ENCODE measurements around the gene XG.
"Not testable (repeated sequence)": the region's sequence is repeated elsewhere in the genome, so short reads cannot be mapped to it uniquely, and the experiment has no call there.

The XG gene

GRCh38 chrX:2740672-2741071 is 11.2 kb upstream of the XG start:
- TF ChIP-seq, protein P1, sequence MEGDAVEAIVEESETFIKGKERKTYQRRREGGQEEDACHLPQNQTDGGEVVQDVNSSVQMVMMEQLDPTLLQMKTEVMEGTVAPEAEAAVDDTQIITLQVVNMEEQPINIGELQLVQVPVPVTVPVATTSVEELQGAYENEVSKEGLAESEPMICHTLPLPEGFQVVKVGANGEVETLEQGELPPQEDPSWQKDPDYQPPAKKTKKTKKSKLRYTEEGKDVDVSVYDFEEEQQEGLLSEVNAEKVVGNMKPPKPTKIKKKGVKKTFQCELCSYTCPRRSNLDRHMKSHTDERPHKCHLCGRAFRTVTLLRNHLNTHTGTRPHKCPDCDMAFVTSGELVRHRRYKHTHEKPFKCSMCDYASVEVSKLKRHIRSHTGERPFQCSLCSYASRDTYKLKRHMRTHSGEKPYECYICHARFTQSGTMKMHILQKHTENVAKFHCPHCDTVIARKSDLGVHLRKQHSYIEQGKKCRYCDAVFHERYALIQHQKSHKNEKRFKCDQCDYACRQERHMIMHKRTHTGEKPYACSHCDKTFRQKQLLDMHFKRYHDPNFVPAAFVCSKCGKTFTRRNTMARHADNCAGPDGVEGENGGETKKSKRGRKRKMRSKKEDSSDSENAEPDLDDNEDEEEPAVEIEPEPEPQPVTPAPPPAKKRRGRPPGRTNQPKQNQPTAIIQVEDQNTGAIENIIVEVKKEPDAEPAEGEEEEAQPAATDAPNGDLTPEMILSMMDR (conservative IDR thresholded peaks at IDR 0.05), result no peak
- no peak overlapping the region for H3K27ac ChIP-seq

DNA sequence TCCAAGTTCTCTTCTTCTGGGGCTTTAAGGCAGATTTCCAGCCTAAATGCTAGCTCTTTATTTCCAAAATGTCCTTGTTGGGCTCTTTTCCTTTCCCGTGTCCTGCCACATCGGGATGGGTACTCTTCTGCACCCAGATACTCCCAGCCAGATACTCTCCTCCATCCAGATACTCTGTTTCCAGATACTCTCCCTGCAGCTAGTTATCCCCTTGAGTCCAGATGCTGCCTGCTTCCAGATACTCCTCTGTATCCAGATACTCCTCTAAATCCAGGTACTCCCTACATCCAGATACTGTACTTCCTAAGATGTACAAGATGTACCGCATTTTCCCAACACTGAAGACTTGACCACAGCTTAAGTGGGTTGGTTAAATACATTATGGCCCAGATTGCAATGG is 10.5 kb upstream of the XG start:
- TF ChIP-seq, protein P1 (conservative IDR thresholded peaks at IDR 0.05), result no peak
- H3K27ac ChIP-seq, result no peak overlapping the region

DNA sequence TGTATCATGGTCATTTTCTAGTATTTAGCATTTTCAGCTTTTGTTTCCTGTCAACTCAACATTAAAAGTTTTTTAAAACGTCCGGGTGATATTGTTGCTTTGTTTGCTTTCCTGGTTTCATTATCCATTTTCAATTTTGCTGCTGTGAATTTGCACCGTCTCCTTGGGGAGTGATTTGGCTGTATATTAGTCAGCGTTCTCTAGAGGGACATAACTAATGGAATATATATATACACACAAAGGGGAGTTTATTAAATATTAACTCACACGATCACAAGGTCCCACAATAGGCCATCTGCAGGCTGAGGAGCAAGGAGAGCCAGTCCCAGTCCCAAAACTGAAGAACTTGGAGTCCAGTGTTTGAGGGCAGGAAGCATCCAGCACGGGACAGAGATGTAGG is 5.6 kb upstream of the XG start:
- not testable (repeated sequence) for H3K27ac ChIP-seq

GRCh38 chrX:2748171-2748814 is 3.5 kb upstream of the XG start:
- TF ChIP-seq, protein P1 (conservative IDR thresholded peaks at IDR 0.05), result no peak
- H3K27ac ChIP-seq, result no peak overlapping the region

DNA sequence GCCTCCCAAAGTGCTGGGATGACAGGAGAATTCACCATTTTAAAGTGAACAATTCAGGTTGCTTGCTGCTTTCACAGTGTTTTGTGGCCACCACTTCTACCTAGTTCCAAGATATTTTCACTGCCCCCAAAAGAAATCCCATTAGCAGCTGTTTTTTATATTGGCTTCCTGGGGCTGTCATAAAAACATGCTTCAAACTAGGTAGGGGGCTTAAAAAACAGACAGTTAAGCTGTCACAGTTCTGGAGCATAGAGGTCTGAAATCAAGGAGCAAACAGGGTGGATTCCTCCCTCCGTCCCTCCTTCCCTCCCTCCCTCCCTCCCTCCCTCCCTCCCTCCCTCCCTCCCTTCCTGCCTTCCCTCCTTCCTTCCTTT is 3.0 kb upstream of the XG start:
- TF ChIP-seq, protein P1 (conservative IDR thresholded peaks at IDR 0.05), result no peak
- no peak overlapping the region for H3K27ac ChIP-seq

- TF ChIP-seq, protein P1 (conservative IDR thresholded peaks at IDR 0.05), result no peak
Observed at GRCh38 chrX:2751291-2751690, 549 bp upstream of the XG start.

GRCh38 chrX:2752441-2752840 is 601 bp downstream of the XG start:
- H3K27ac ChIP-seq, result not testable (repeated sequence)

More at GRCh38 chrX:2751291-2751690, 549 bp upstream of the XG start:
- H3K27ac ChIP-seq, result no peak overlapping the region

GRCh38 chrX:2755163-2755715 is 3.4 kb downstream of the XG start:
- not testable (repeated sequence) for H3K27ac ChIP-seq

DNA sequence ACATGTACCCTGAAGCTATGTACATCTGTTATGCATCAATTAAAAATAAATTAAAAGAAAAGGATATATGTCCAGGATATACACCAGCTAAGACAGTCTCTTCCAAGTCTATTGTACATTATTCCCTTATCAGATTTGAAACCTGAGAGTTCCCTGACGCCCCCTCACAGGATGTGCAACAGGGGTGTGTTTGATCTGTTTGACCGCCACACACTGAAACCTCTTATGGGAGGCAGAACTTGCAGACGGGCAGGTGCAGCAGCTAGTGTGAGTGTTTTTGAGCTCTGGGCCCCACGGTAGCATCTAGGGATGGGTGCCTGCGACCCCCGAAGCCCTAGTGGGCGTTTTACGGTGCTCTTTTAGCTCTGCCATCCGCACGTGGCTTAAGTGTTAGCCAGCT is 4.7 kb downstream of the XG start:
- no peak overlapping the region for H3K27ac ChIP-seq
- TF ChIP-seq, protein P1 (conservative IDR thresholded peaks at IDR 0.05), result no peak

Data from VCaP (cell line).